Panc1 (cell line): ENCODE data around the gene CDKAL1.

Experiments
- POLR2AphosphoS5 ChIP-seq: IDR thresholded peaks from 2 replicates; pipeline ENCODE4 v1.6.1; 2012; ENCODE audit warnings: mild to moderate bottlenecking, low read depth, low read length, moderate library complexity
- TF ChIP-seq, protein P1 (sequence below): fragments of 450-650 bp; IDR thresholded peaks from 2 replicates; pipeline ENCODE4 v1.5.1; 2017; ENCODE audit warnings: mild to moderate bottlenecking

DNA sequence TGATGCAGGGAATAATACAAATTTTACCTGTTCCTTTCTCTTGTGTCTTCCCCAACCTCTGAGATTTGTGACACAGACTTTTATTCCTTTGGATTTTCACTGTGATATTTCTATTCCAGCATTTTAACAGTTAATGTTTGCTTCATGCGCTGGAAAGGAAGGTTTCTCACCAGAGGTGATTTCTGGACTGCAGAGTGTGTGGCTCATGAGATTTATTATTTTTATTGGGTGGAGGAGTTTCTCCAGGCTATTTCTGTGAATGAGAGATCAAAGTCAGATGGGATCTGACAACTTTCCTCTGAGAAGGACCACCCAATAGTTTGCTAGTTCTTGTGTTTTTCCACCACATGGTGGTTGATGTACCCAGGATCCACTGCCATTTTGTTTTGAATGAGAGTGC lies 377.5 kb downstream of the CDKAL1 start:
- TF ChIP-seq, protein P1, sequence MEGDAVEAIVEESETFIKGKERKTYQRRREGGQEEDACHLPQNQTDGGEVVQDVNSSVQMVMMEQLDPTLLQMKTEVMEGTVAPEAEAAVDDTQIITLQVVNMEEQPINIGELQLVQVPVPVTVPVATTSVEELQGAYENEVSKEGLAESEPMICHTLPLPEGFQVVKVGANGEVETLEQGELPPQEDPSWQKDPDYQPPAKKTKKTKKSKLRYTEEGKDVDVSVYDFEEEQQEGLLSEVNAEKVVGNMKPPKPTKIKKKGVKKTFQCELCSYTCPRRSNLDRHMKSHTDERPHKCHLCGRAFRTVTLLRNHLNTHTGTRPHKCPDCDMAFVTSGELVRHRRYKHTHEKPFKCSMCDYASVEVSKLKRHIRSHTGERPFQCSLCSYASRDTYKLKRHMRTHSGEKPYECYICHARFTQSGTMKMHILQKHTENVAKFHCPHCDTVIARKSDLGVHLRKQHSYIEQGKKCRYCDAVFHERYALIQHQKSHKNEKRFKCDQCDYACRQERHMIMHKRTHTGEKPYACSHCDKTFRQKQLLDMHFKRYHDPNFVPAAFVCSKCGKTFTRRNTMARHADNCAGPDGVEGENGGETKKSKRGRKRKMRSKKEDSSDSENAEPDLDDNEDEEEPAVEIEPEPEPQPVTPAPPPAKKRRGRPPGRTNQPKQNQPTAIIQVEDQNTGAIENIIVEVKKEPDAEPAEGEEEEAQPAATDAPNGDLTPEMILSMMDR: no peak
- no peak for TF ChIP-seq POLR2AphosphoS5
